SJCRH30 (cell line): ENCODE measurements around the gene DISC1. TPM values are rescaled to one million over a fixed set of nuclear protein-coding genes. Genes with fewer than 3 reads are reported as not detected.
"Not testable (repeated sequence)": the region's sequence is repeated elsewhere in the genome, so short reads cannot be mapped to it uniquely, and the experiment has no call there.

ENCODE experiments used
- DNase-seq, 2 experiments: peaks; one replicate each; pipeline ENCODE4 v3.0.0-alpha.2; 2015 to 2020
- H3K27ac ChIP-seq: fragments of 250-450 bp; sonication (Bioruptor Pico); 2 replicates; pipeline ENCODE4 v1.5.1; 2020; ENCODE audit warnings: mild to moderate bottlenecking, moderate library complexity
- H3K27me3 ChIP-seq: fragments of 250-450 bp; sonication (Bioruptor Pico); 2 replicates; pipeline ENCODE4 v1.5.1; 2020; ENCODE audit warnings: mild to moderate bottlenecking, moderate library complexity
- H3K36me3 ChIP-seq: fragments of 250-450 bp; sonication (Bioruptor Pico); 2 replicates; pipeline ENCODE4 v1.5.1; 2020; ENCODE audit warnings: mild to moderate bottlenecking, moderate library complexity
- H3K4me1 ChIP-seq: fragments of 250-450 bp; sonication (Bioruptor Pico); 2 replicates; pipeline ENCODE4 v1.5.1; 2020; ENCODE audit warnings: mild to moderate bottlenecking, moderate library complexity
- H3K4me3 ChIP-seq: fragments of 250-450 bp; sonication (Bioruptor Pico); 2 replicates; pipeline ENCODE4 v1.5.1; 2020; ENCODE audit warnings: mild to moderate bottlenecking, moderate library complexity
- H3K9me3 ChIP-seq: fragments of 250-450 bp; sonication (Bioruptor Pico); replicated peaks from 2 replicates; pipeline ENCODE4 v1.5.1; 2020; ENCODE audit warnings: mild to moderate bottlenecking, moderate library complexity
- total RNA-seq: library from RNA; depleted of rRNA; stranded (reverse); fragments of >200 nt; shearing (Covaris generic); gene quantifications from 2 replicates; pipeline ENCODE4 v1.2.3, GENCODE V29; 2014

DISC1 gene
- total RNA-seq, 1 experiment from 2014 or later = 5.3 TPM

DNA sequence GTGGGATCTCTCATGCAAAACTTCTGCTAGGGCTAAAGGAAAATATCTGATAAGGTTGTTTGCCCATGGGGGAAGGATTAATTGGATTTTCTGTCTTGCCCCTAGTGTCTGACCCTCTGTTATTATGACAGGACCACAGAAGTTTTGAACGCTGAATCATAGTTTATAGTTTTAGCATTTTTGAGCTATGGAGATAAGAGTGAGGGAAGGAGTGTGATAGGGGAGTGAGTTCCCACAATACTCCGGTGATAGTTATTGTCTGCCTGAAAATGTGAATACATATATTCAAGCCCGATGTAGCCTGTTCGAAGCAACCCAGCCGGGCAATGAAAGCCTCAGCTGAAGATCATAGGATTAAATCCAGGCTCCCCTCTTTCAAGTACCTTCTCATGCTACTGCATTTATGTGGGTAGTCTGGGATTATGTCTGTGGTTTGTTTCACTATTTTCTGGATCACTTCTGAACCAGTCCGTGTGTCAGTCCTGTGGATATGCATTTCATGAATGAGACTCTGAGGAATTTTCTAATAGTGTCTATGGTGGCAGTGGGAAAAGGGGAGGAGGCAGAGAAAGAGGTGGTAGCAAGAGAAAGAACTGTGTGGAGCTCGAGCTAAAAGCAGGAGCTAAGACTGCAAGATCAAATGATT is 258.7 kb downstream of the DISC1 start:
- peak; percentile 57 to 79 for DNase-seq

GRCh38 chr1:231887166-231887565 is 260.6 kb downstream of the DISC1 start:
- no peak for DNase-seq
- no peaks in the 10 kb centered on the region for H3K36me3 ChIP-seq
- H3K4me1 ChIP-seq = peaks cover 17% of the 10 kb centered on the region
- no peak overlapping the region for H3K27ac ChIP-seq
- no peaks in the 10 kb centered on the region; the same call in 1 of the 2 replicates for H3K9me3 ChIP-seq
- no peaks in the 10 kb centered on the region for H3K27me3 ChIP-seq
- H3K4me3 ChIP-seq = no peak overlapping the region

More for the DNA sequence above, 258.7 kb downstream of the DISC1 start:
- Histone ChIP-seq H3K27ac (no peak overlapping the region; the same call in 1 of the 2 replicates), H3K4me3 (no peak overlapping the region), H3K9me3 (no peaks in the 10 kb centered on the region; the same call in 1 of the 2 replicates), H3K36me3 (no peaks in the 10 kb centered on the region), H3K27me3 (no peaks in the 10 kb centered on the region), H3K4me1 (peaks cover 17% of the 10 kb centered on the region)

DNA sequence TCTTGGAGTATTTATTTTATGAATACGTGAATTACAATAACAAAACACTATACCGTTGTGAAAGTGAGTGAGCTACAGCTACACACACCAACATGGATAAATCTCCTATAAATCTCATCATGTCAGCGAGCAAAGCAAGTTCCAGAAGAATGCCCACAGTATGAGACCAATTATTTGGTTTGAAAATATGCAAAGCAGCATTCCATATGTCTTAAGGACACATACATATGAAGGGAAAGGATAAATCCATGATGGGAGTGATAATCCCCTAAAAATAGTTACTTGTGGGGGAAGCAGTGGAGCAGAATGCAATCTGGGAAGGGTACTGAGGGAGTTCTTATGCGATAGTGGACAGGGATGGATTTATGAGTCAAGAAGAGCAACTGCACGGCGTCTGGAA is 261.3 kb downstream of the DISC1 start:
- no peaks in the 10 kb centered on the region for H3K36me3 ChIP-seq
- no peak overlapping the region for H3K27ac ChIP-seq
- H3K27me3 ChIP-seq = no peaks in the 10 kb centered on the region
- peaks cover 17% of the 10 kb centered on the region for H3K4me1 ChIP-seq
- no peak overlapping the region for H3K4me3 ChIP-seq
- no peak for DNase-seq
- H3K9me3 ChIP-seq = no peaks in the 10 kb centered on the region; the same call in 1 of the 2 replicates

GRCh38 chr1:231890791-231891190 is 264.2 kb downstream of the DISC1 start:
- Histone ChIP-seq H3K27me3 (no peaks in the 10 kb centered on the region), H3K27ac (no peak overlapping the region), H3K36me3 (no peaks in the 10 kb centered on the region), H3K4me3 (no peak overlapping the region), H3K9me3 (no peaks in the 10 kb centered on the region; the same call in 1 of the 2 replicates), H3K4me1 (peaks cover 8% of the 10 kb centered on the region)
- no peak for DNase-seq

DNA sequence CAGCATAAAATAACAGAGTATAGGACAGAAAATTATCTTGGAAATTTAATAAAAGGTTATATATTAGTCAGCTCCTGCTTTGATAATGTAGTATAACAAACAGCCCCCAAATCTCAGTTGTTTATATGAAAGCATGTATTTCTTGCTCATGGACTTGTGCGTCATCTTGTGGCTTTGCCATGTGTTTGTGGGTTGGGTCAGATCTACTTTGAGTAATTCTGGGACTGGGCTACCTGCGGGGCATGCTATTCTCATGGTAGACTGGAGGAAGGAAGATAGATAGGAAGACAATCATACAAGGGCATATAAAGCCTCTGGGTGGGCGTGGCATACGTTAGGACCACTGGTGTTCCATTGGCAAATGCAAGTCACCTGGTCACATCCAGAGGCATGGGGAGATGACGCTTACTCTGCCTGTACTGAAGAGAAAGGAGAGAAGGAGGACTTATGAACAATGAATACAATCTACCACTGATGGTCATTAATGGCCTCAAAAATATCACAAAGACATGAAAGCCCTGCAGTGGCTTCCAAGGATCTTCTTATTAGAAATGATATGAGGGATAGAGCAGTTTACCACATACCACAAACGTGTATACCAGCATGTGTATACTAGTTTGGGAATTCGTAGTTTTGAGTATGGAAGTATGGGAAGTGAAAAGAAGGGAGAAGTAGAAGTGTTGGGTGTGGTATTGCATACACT is 267.0 kb downstream of the DISC1 start:
- no peaks in the 10 kb centered on the region for H3K27me3 ChIP-seq
- H3K4me3 ChIP-seq = no peak overlapping the region
- no peak for DNase-seq
- H3K27ac ChIP-seq = no peak overlapping the region
- H3K9me3 ChIP-seq = no peaks in the 10 kb centered on the region
- H3K36me3 ChIP-seq = no peaks in the 10 kb centered on the region
- H3K4me1 ChIP-seq = no peaks in the 10 kb centered on the region

DNA sequence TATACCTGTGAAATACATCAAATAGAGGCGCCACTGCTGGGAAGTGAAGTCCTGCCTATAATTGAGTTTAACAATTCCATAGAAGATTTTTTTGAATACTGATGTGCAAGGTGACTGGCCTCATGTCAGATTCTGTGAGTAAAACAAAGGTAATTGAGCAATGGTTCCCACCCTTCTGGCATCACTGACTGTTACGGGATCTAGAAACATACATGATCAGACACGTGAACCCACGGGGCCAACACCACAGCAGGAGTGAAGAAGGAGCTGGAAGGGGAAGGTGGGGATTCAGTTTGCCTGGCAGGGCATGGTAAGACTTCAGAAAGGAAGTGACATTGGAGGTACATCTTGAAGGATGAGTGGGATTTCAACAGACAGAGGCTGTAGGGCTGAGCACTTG is 270.2 kb downstream of the DISC1 start:
- Histone ChIP-seq H3K27ac (no peak overlapping the region), H3K36me3 (0 out of 2 replicates have a peak, but pooled peaks cover 4% of the 10 kb centered on the region), H3K4me3 (no peak overlapping the region), H3K9me3 (no peaks in the 10 kb centered on the region), H3K27me3 (no peaks in the 10 kb centered on the region), H3K4me1 (no peaks in the 10 kb centered on the region)
- DNase-seq = no peak

GRCh38 chr1:231899046-231899445 is 272.5 kb downstream of the DISC1 start:
- no peaks in the 10 kb centered on the region for H3K4me1 ChIP-seq
- no peak overlapping the region for H3K27ac ChIP-seq
- no peaks in the 10 kb centered on the region for H3K9me3 ChIP-seq

GRCh38 chr1:231899713-231900435 is 273.3 kb downstream of the DISC1 start:
- Histone ChIP-seq H3K27ac (no peak overlapping the region), H3K4me3 (no peak overlapping the region), H3K36me3 (0 out of 2 replicates have a peak, but pooled peaks cover 4% of the 10 kb centered on the region), H3K27me3 (no peaks in the 10 kb centered on the region), H3K9me3 (no peaks in the 10 kb centered on the region), H3K4me1 (no peaks in the 10 kb centered on the region)
- no peak for DNase-seq

More at GRCh38 chr1:231899046-231899445, 272.5 kb downstream of the DISC1 start:
- Histone ChIP-seq H3K4me3 (no peak overlapping the region), H3K36me3 (0 out of 2 replicates have a peak, but pooled peaks cover 4% of the 10 kb centered on the region), H3K27me3 (no peaks in the 10 kb centered on the region)
- no peak for DNase-seq

GRCh38 chr1:231903586-231904081 is 277.0 kb downstream of the DISC1 start:
- Histone ChIP-seq H3K4me1 (no peaks in the 10 kb centered on the region), H3K4me3 (no peak overlapping the region), H3K27me3 (no peaks in the 10 kb centered on the region), H3K36me3 (0 out of 2 replicates have a peak, but pooled peaks cover 4% of the 10 kb centered on the region), H3K27ac (no peak overlapping the region), H3K9me3 (no peaks in the 10 kb centered on the region)
- DNase-seq = no peak

GRCh38 chr1:231907310-231907709 is 280.7 kb downstream of the DISC1 start:
- H3K4me1 ChIP-seq, H3K27me3 ChIP-seq, H3K4me3 ChIP-seq, H3K27ac ChIP-seq, H3K9me3 ChIP-seq, H3K36me3 ChIP-seq, DNase-seq: not testable (repeated sequence)

DNA sequence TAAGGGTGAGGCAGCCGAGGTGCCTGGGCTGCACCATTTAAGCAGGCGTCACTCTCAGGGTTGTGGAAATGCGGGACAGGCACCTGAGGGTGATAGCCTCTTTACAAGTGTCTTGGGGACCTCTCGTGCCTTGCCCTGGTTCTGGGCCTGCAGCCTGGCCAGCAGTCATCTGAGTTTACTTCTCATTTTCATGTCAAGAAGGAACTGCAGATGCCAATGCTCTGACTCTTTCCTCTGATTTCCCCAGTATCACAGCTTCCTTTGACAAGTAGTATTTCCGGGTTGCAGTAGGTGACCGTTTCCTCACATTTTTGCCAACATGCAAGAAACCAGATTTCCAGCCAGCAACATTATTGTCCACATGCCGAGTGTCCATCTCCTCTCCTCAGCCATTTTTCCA is 286.9 kb downstream of the DISC1 start:
- H3K27me3 ChIP-seq = no peaks in the 10 kb centered on the region
- H3K4me3 ChIP-seq = no peak overlapping the region
- no peak for DNase-seq
- H3K36me3 ChIP-seq = no peaks in the 10 kb centered on the region
- H3K27ac ChIP-seq = no peak overlapping the region
- no peaks in the 10 kb centered on the region for H3K4me1 ChIP-seq
- H3K9me3 ChIP-seq = no peaks in the 10 kb centered on the region

- no peaks in the 10 kb centered on the region for H3K36me3 ChIP-seq
- H3K4me1 ChIP-seq = peaks cover 21% of the 10 kb centered on the region
- H3K4me3 ChIP-seq = no peak overlapping the region
- H3K27ac ChIP-seq = no peak overlapping the region
- no peak for DNase-seq
- no peaks in the 10 kb centered on the region for H3K9me3 ChIP-seq
- H3K27me3 ChIP-seq = no peaks in the 10 kb centered on the region
Measured at GRCh38 chr1:231918239-231919015, 291.8 kb downstream of the DISC1 start.

GRCh38 chr1:231919239-231919885 is 292.8 kb downstream of the DISC1 start:
- H3K36me3 ChIP-seq = no peaks in the 10 kb centered on the region
- DNase-seq = peak in 1 of 2 experiments; percentile 27
- no peak overlapping the region for H3K4me3 ChIP-seq
- H3K27ac ChIP-seq = no peak overlapping the region
- no peaks in the 10 kb centered on the region for H3K9me3 ChIP-seq
- H3K4me1 ChIP-seq = peaks cover 27% of the 10 kb centered on the region
- H3K27me3 ChIP-seq = no peaks in the 10 kb centered on the region

GRCh38 chr1:231919886-231920285 is 293.3 kb downstream of the DISC1 start:
- no peak for DNase-seq
- no peak overlapping the region for H3K27ac ChIP-seq

More at GRCh38 chr1:231919886-231920285, 293.3 kb downstream of the DISC1 start:
- Histone ChIP-seq H3K4me3 (no peak overlapping the region), H3K9me3 (no peaks in the 10 kb centered on the region), H3K27me3 (no peaks in the 10 kb centered on the region), H3K4me1 (peaks cover 30% of the 10 kb centered on the region), H3K36me3 (no peaks in the 10 kb centered on the region)
